Heart right ventricle (tissue), 16 donors: ENCODE data around the gene TLR2. TPM values are rescaled to one million over a fixed set of nuclear protein-coding genes. Genes with fewer than 3 reads are reported as not detected.

Experiments
- ATAC-seq, 8 donors: fragments of 200-7000 bp; cut with Tn5 transposase; one replicate each; pipeline ENCODE4 v1.9.1; 2020; ENCODE audit warnings: mild to moderate bottlenecking in 8 of 8, moderate library complexity in 8 of 8, moderate number of reproducible peaks in 1 of 8
- DNase-seq, 2 donors: peaks; one replicate each; pipeline ENCODE4 v3.0.0-alpha.2; 2020
- H3K27ac ChIP-seq, 10 donors: fragments of 200-600 bp; sonication (generic) in 2 of 10; one replicate each; pipeline versions ENCODE4 v1.5.0 to v1.8.0; 2020 to 2022; ENCODE audit warnings: mild to moderate bottlenecking in 3 of 10
- H3K27me3 ChIP-seq, 7 donors: fragments of 200-600 bp; one replicate each; pipeline ENCODE4 v1.8.0; 2021 to 2022; ENCODE audit warnings: mild to moderate bottlenecking in 2 of 7
- H3K36me3 ChIP-seq, 9 donors: fragments of 200-600 bp; sonication (generic) in 1 of 9; one replicate each; pipeline versions ENCODE4 v1.5.0 to v1.8.0; 2020 to 2022; ENCODE audit warnings: mild to moderate bottlenecking in 2 of 9
- H3K4me1 ChIP-seq, 9 donors: fragments of 200-600 bp; sonication (generic) in 1 of 9; one replicate each; pipeline versions ENCODE4 v1.5.0 to v1.8.0; 2020 to 2022; ENCODE audit warnings: mild to moderate bottlenecking in 4 of 9
- H3K4me3 ChIP-seq, 10 donors: fragments of 200-600 bp; sonication (generic) in 2 of 10; one replicate each; pipeline versions ENCODE4 v1.5.0 to v1.8.0; 2020 to 2022; ENCODE audit warnings: mild to moderate bottlenecking in 7 of 10, moderate library complexity in 2 of 10
- H3K9me3 ChIP-seq, 11 donors: fragments of 200-600 bp in 10 of 11; sonication (generic) in 2 of 11; one replicate each; pipeline versions ENCODE4 v1.5.0 to v1.8.0; 2013 to 2022; ENCODE audit warnings: mild to moderate bottlenecking in 2 of 11, control low read depth in 1 of 11, moderate library complexity in 1 of 11
- WGBS, 2 donors: extraction: QIAGEN DNeasy Blood & Tissue Kit; methylation state at CpG; one replicate each; pipeline ENCODE4 v1.1.7; 2013; ENCODE audit warnings: inconsistent platforms in 1 of 2; 5-methylcytosine and 5-hydroxymethylcytosine counted together
- intact Hi-C, 10 donors: fragments of 100-400 bp; cut with DNase I; formaldehyde crosslinking; loops; one replicate each; pipeline versions ENCODE4 v1.11.1 to v1.14.2; 2022
- polyA plus RNA-seq, 2 donors: library from polyadenylated mRNA; stranded (reverse); fragments of 200-250 nt; gene quantifications; one replicate each; pipeline ENCODE4 v1.2.3, GENCODE V29; 2013
- total RNA-seq, 10 donors: library from RNA; stranded (reverse); fragmentation: NEBNext Ultra II Directional in 3 of 10; extraction: Animal tissue kit (Norgen Biotek cat#: 25700) in 3 of 10; gene quantifications; one replicate each; pipeline versions ENCODE4 v1.2.1 to v1.2.4, GENCODE V29; 2021 to 2023
- TF ChIP-seq, protein P1 (sequence below), 9 donors: fragments of 200-600 bp; sonication (generic) in 2 of 9; IDR thresholded peaks; one replicate each; pipeline versions ENCODE4 v1.5.0 to v1.8.0; 2021 to 2022; ENCODE audit warnings: antibody characterized with exemption in 9 of 9, mild to moderate bottlenecking in 5 of 9, moderate library complexity in 1 of 9
- donor health status: Arrhythmogenic right ventricular cardiomyopathy.
- donor health status: ischemic (EF 13 %, LVEDD 7.1; RV severe dilation, severe dysfunction).
- donor health status: healthy with polysubstance abuse.
- donor health status: DM: no; HTN: yes; CAD: no.
- donor health status: DM: no; HTN: no; CAD: no.
- donor health status: ischemic (EF 25% LVEDD 6.9; RV normal size, moderate dysfunction).
- donor health status: ischemic (EF 25% LVEDD 5.7; RV mildly dilated, moderate dysfunction).
- donor health status: healthy.
- donor health status: DM: yes; HTN: yes; CAD: no.
- donor health status: Ischemic cardiomyopathy.
- donor health status: ischemic (EF 35%, LVEDD 5.7; RV mildly dilated, moderate dysfunction).
- donor health status: nonischemic (EF 11% LVEDD 7.7; RV severe dilation, severe dysfunction).
- donor health status: DM: yes; HTN: yes; CAD: no.
- donor health status: PGD.
- donor health status: ischemic (EF 29% LVEDD 5.4; RV normal size, mild dysfunction).
- donor health status: nonischemic (EF 23%, LVEDD 6.1; RV moderate dilation, normal function).

The TLR2 gene
- total and polyA plus RNA-seq, 12 donors: 0.60 to 18.2 (median 3.0) TPM

DNA sequence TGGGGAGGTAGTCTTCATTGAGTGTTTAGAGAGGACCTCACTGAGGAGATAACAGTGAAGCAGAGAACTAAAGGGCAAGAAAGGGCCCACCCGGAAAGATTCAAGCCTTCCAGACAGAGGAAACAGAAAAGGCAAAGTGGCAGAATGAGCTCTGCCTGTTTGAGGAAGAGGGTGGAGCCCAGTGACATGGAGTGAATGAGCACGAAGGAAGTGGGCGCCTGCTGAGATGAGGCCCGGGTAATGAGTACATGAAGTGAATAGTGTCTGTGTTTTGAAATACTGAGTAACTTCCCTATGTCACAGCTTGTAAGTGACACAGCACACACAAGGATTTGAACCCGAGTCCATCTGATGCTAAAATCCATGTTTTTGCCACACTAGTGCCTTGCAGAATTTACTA lies 32.5 kb upstream of the TLR2 start:
- peak overlapping the region in 9 of 10 donors; percentile 3 to 94 (median 58) for H3K27ac ChIP-seq

DNA sequence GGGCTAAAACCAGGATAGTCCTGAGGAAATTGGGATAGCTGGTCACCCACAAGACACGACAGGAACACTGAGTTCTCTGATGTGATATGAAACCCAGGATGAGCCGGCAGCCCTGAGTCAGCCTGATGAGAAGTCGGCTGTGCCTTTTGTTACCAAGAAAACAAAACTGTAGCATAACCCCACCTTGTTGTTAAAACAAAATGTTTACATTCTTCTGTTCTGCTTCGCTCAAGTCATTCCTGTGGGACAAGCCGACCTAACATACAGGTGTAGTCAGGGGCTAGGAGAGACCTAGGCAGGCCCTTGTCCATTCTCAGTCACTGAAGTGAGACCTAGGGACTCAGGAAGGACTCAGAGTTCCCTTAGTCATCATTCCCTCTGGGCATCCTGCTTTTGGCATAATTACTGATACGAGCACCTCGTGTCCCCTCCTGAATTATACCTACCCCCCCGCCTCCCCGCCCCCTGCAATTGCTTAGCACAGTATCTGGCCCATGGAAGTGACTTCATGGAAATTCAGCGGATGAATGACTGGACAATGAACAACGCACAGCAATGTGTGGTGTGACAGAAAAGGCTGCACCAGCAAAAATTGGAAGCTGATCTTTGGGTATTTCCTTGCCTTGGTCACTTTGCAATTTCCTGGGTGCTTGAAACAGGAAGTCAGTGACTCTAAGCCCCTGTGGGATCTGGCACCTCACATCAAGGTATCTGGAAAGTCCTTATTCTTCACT lies 31.9 kb upstream of the TLR2 start:
- H3K27ac ChIP-seq: peak overlapping the region in 9 of 10 donors; percentile 3 to 94 (median 58)
- no peaks in the 10 kb centered on the region for H3K9me3 ChIP-seq
- no peaks in the 10 kb centered on the region for H3K27me3 ChIP-seq
- no peak overlapping the region for H3K4me3 ChIP-seq
- TF ChIP-seq, protein P1, sequence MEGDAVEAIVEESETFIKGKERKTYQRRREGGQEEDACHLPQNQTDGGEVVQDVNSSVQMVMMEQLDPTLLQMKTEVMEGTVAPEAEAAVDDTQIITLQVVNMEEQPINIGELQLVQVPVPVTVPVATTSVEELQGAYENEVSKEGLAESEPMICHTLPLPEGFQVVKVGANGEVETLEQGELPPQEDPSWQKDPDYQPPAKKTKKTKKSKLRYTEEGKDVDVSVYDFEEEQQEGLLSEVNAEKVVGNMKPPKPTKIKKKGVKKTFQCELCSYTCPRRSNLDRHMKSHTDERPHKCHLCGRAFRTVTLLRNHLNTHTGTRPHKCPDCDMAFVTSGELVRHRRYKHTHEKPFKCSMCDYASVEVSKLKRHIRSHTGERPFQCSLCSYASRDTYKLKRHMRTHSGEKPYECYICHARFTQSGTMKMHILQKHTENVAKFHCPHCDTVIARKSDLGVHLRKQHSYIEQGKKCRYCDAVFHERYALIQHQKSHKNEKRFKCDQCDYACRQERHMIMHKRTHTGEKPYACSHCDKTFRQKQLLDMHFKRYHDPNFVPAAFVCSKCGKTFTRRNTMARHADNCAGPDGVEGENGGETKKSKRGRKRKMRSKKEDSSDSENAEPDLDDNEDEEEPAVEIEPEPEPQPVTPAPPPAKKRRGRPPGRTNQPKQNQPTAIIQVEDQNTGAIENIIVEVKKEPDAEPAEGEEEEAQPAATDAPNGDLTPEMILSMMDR (IDR thresholded peaks at IDR 0.05): no peak
- DNase-seq (no peak), ATAC-seq (peak; percentile 26 to 73 (median 54))
- intact Hi-C loops: no loop called here
- H3K4me1 ChIP-seq: peaks cover 0 to 72% (median 4%) of the 10 kb centered on the region in 9 donors
- 75 to 77% methylated on average over 11 of the region's 11 CpGs for WGBS, 2 donors
- H3K36me3 ChIP-seq: no peaks in the 10 kb centered on the region

More for the DNA sequence above, 32.5 kb upstream of the TLR2 start:
- 45 to 50% methylated on average over 5 of the region's 5 CpGs for WGBS, 2 donors
- peaks cover 0 to 71% (median 4%) of the 10 kb centered on the region in 9 donors for H3K4me1 ChIP-seq
- DNase-seq (peak; percentile 26 to 50), ATAC-seq (peak; percentile 74 to 83 (median 78))
- no peaks in the 10 kb centered on the region for H3K27me3 ChIP-seq
- H3K4me3 ChIP-seq: no peak overlapping the region
- no peaks in the 10 kb centered on the region for H3K9me3 ChIP-seq
- intact Hi-C loops: no loop called here
- H3K36me3 ChIP-seq: no peaks in the 10 kb centered on the region
- TF ChIP-seq, protein P1 (IDR thresholded peaks at IDR 0.05): no peak

DNA sequence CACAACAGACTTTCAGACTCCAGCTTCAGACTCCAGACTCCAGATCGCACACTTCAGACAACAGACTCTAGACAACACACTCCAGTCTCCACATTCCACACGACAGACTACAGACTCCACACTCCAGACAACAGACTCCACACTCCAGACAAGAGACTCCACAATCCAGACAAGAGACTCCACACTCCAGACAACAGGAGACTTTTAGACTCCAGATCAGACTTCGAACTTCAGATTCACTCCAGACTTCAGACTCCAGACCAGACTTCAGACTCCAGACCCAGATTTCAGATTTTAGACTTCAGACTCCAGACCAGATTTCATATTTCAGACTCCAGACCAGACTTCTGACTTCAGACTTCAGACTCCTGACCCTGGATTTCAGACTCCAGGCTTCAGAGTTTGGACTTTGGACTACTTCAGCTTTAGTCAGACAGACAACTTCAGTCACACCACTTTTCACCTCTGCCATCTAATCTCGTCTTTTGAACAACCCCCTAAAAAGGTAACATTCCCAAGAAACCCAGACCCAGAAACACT lies 29.0 kb upstream of the TLR2 start:
- Histone ChIP-seq H3K9me3 (no peaks in the 10 kb centered on the region), H3K4me1 (peaks cover 0 to 83% (median 4%) of the 10 kb centered on the region in 9 donors), H3K36me3 (no peaks in the 10 kb centered on the region), H3K27me3 (peaks cover 0 to 5% (median 0%) of the 10 kb centered on the region in 7 donors), H3K27ac (peak overlapping the region in 4 of 10 donors; percentile 31 to 94 (median 42)), H3K4me3 (peak overlapping the region in 1 of 10 donors; percentile 22)
- WGBS, 2 donors: 52 to 62% methylated on average over 4 of the region's 4 CpGs
- ATAC-seq: no peak
- no peak for DNase-seq
- intact Hi-C loops: no loop called here
- TF ChIP-seq, protein P1 (IDR thresholded peaks at IDR 0.05): no peak

DNA sequence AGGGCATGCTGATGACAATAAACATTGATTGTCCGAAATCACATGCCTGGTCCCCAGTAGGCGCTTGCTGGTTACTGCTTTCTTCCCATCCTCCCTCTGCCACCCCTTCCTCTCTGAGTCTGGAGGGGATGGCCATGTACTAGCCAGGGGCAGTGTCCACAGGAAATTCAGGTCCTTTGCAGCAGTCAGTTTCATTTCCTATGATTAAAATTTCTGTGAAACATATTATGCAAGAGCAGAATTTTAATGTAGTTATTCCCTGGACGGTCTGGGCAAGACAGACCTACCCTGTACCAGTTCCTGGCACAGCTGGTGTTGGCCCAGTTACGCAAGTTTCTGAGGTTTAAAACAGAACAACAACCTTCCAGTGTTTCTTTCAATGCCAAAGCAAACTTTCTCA lies 28.2 kb upstream of the TLR2 start:
- TF ChIP-seq, protein P1 (IDR thresholded peaks at IDR 0.05): no peak
- Histone ChIP-seq H3K36me3 (no peaks in the 10 kb centered on the region), H3K4me1 (peaks cover 0 to 84% (median 8%) of the 10 kb centered on the region in 9 donors), H3K27me3 (peaks cover 0 to 5% (median 0%) of the 10 kb centered on the region in 7 donors), H3K9me3 (no peaks in the 10 kb centered on the region), H3K27ac (peak overlapping the region in 4 of 10 donors; percentile 26 to 94 (median 36)), H3K4me3 (peak overlapping the region in 1 of 10 donors; percentile 22)
- DNase-seq: no peak
- ATAC-seq: peak; percentile 34 to 65 (median 46)
- 67 to 77% methylated on average over 4 of the region's 4 CpGs for WGBS, 2 donors
- intact Hi-C loops: no loop called here
